Spleen (tissue), 7 donors: Measurements from ENCODE around the gene SERPINH1.

ENCODE experiments used
- CTCF ChIP-seq, 11 experiments: fragments of 200-600 bp in 7 of 11; fragments of 450-650 bp in 4 of 11; sonication (generic) in 4 of 11; IDR thresholded peaks in 8 of 11; conservative IDR thresholded peaks in 3 of 11; 1 replicate in 7 of 11; 2 replicates in 4 of 11; pipeline versions ENCODE4 v1.4.0 to v1.8.0; 2016 to 2021; ENCODE audit warnings: antibody characterized with exemption in 11 of 11, inconsistent platforms in 4 of 11, mild to moderate bottlenecking in 1 of 11
- POLR2A ChIP-seq, 3 donors: fragments of 450-650 bp; IDR thresholded peaks; one replicate each; pipeline ENCODE4 v1.5.1; 2017; ENCODE audit warnings: antibody characterized with exemption in 3 of 3, mild to moderate bottlenecking in 1 of 3
- POLR2AphosphoS5 ChIP-seq, 3 donors: sonication (generic); formaldehyde crosslinking; IDR thresholded peaks; one replicate each; pipeline ENCODE4 v1.5.1; 2017; ENCODE audit warnings: antibody characterized with exemption in 3 of 3
- donor health status: DM: no; HTN: no; CAD: no; lungs with moderate emphysema.
- donor health status: DM: no; HTN: no; CAD: no.
- donor health status: DM: no; HTN: no; CAD: no.

- TF ChIP-seq CTCF (IDR thresholded peaks at IDR 0.05 in 8 of 11, conservative IDR thresholded peaks at IDR 0.05 in 3 of 11) (peak; percentile 72 to 93 (median 86)), POLR2A (IDR thresholded peaks at IDR 0.05) (no peak), POLR2AphosphoS5 (IDR thresholded peaks at IDR 0.05) (peak in 1 of 3 donors; percentile 47)
Measured at GRCh38 chr11:75532200-75533048, 29.6 kb upstream of the SERPINH1 start.
